ENCODE measurements around the gene JMJD8. TPM values are rescaled to one million over a fixed set of nuclear protein-coding genes. Genes with fewer than 3 reads are reported as not detected.

The JMJD8 gene
- total and polyA plus RNA-seq, 4 donors = 21.2 to 52.6 (median 33.4) TPM

- H3K9me3 ChIP-seq (ENCODE audit: control insufficient read depth in 4 of 4, low read length in 3 of 4) = no peaks in the 10 kb centered on the region
- no peak for DNase-seq (ENCODE audit: low spot score)
- no peak overlapping the region for H3K4me3 ChIP-seq (ENCODE audit: low read depth in 1 of 3, low read length in 3 of 3)
- TF ChIP-seq HNF4A (conservative IDR thresholded peaks at IDR 0.05) (no peak), SP1 (IDR thresholded peaks at IDR 0.05) (no peak), EGR1 (IDR thresholded peaks at IDR 0.05; ENCODE audit: low read depth in 2 of 2) (no peak), FOXA2 (IDR thresholded peaks at IDR 0.05) (no peak), JUND (IDR thresholded peaks at IDR 0.05) (no peak), RAD21 (IDR thresholded peaks at IDR 0.05) (no peak), REST (IDR thresholded peaks at IDR 0.05) (no peak), YY1 (IDR thresholded peaks at IDR 0.05) (no peak), CTCF (IDR thresholded peaks at IDR 0.05; ENCODE audit: low read depth, low read length, missing input control) (no peak), FOXA1 (IDR thresholded peaks at IDR 0.05) (no peak), RXRA (IDR thresholded peaks at IDR 0.05) (no peak), HNF4G (IDR thresholded peaks at IDR 0.05) (no peak), ATF3 (IDR thresholded peaks at IDR 0.05) (no peak), TAF1 (conservative IDR thresholded peaks at IDR 0.05) (no peak), NR2F2 (IDR thresholded peaks at IDR 0.05) (no peak), ZBTB33 (IDR thresholded peaks at IDR 0.05) (no peak), MAX (IDR thresholded peaks at IDR 0.05) (no peak), GABPA (IDR thresholded peaks at IDR 0.05 in 1 of 2, conservative IDR thresholded peaks at IDR 0.05 in 1 of 2) (no peak)
- H3K36me3 ChIP-seq (ENCODE audit: control insufficient read depth in 4 of 4, insufficient read depth in 3 of 4, low read depth in 1 of 4, low read length in 3 of 4) = peaks cover 5 to 37% (median 19%) of the 10 kb centered on the region in 4 donors
- H3K27ac ChIP-seq (ENCODE audit: low read depth in 1 of 2, low read length in 2 of 2) = no peak overlapping the region
- H3K4me1 ChIP-seq (ENCODE audit: control insufficient read depth in 4 of 4, insufficient read depth in 4 of 4, low read length in 3 of 4) = peaks cover 12 to 33% (median 18%) of the 10 kb centered on the region in 4 donors
- no peak overlapping the region for H3K9ac ChIP-seq (ENCODE audit: low read depth in 1 of 2, low read length in 2 of 2)
- no peaks in the 10 kb centered on the region for H3K27me3 ChIP-seq (ENCODE audit: control insufficient read depth in 4 of 4, insufficient read depth in 4 of 4, low read length in 3 of 4)
- WGBS = 95% methylated on average over 19 of the region's 19 CpGs
Observed at GRCh38 chr16:672371-672770, 11.8 kb downstream of the JMJD8 start.
